A172 (cell line): ENCODE measurements around the gene SOCS2. TPM values are rescaled to one million over a fixed set of nuclear protein-coding genes. Genes with fewer than 3 reads are reported as not detected.

Experiments
- DNase-seq: peaks from one replicate; pipeline ENCODE4 v3.0.0-alpha.2; 2015; ENCODE audit warnings: low spot score
- total RNA-seq: library from RNA; depleted of rRNA; stranded (reverse); fragments of >200 nt; shearing (Covaris generic); gene quantifications from 2 replicates; pipeline ENCODE4 v1.2.3, GENCODE V29; 2014

Gene SOCS2
- total RNA-seq, 1 experiment from 2014 or later = 83.8 TPM

- DNase-seq = no peak
These were observed 5.3 kb upstream of the SOCS2 start for GRCh38 chr12:93567174-93567573.

GRCh38 chr12:93568091-93568490 is 4.4 kb upstream of the SOCS2 start:
- no peak for DNase-seq

- DNase-seq = no peak
These were observed 3.2 kb upstream of the SOCS2 start for GRCh38 chr12:93569301-93569655.

GRCh38 chr12:93569656-93570551 is 2.6 kb upstream of the SOCS2 start:
- DNase-seq = peak; percentile 65

GRCh38 chr12:93570552-93571364 is 1.7 kb upstream of the SOCS2 start:
- DNase-seq = peak; percentile 74

- peak; percentile 62 for DNase-seq
These were observed 1.0 kb upstream of the SOCS2 start for GRCh38 chr12:93571365-93571924.

- DNase-seq = no peak
These were observed 457 bp downstream of the SOCS2 start for GRCh38 chr12:93572712-93573551.

GRCh38 chr12:93573552-93574223 is 1.2 kb downstream of the SOCS2 start:
- peak; percentile 56 for DNase-seq

GRCh38 chr12:93577222-93577621 is 4.7 kb downstream of the SOCS2 start:
- DNase-seq = no peak

GRCh38 chr12:93578221-93578620 is 5.7 kb downstream of the SOCS2 start:
- DNase-seq = no peak

- DNase-seq = no peak
These were observed 8.2 kb downstream of the SOCS2 start for GRCh38 chr12:93580682-93581081.

- no peak for DNase-seq
These were observed 8.9 kb downstream of the SOCS2 start for GRCh38 chr12:93581370-93581769.

- DNase-seq = no peak
These were observed 9.9 kb downstream of the SOCS2 start for GRCh38 chr12:93582351-93582750.

GRCh38 chr12:93583627-93584392 is 11.3 kb downstream of the SOCS2 start:
- no peak for DNase-seq

GRCh38 chr12:93585247-93585646 is 12.8 kb downstream of the SOCS2 start:
- DNase-seq = no peak

GRCh38 chr12:93587611-93588010 is 15.1 kb downstream of the SOCS2 start:
- DNase-seq = no peak

- no peak for DNase-seq
These were observed 16.6 kb downstream of the SOCS2 start for GRCh38 chr12:93589081-93589480.

- peak; percentile 64 for DNase-seq
These were observed 18.8 kb downstream of the SOCS2 start for GRCh38 chr12:93591137-93591868.

GRCh38 chr12:93592641-93593406 is 20.3 kb downstream of the SOCS2 start:
- peak; percentile 59 for DNase-seq
